Heart left ventricle (tissue), 16 donors: ENCODE data around the gene MRPL12. TPM values are rescaled to one million over a fixed set of nuclear protein-coding genes. Genes with fewer than 3 reads are reported as not detected.

Experiments
- ATAC-seq, 4 donors: fragments of 200-7000 bp; cut with Tn5 transposase; one replicate each; pipeline ENCODE4 v1.9.1; 2020 to 2022; ENCODE audit warnings: moderate library complexity in 4 of 4, mild to moderate bottlenecking in 3 of 4, moderate number of reproducible peaks in 1 of 4
- DNase-seq, 5 donors: peaks; one replicate each; pipeline ENCODE4 v3.0.0-alpha.2; 2020
- H3K27ac ChIP-seq, 12 donors: fragments of 200-600 bp; sonication (generic) in 4 of 12; one replicate each; pipeline versions ENCODE4 v1.5.0 to v1.8.0; 2016 to 2022; ENCODE audit warnings: mild to moderate bottlenecking in 2 of 12
- H3K27me3 ChIP-seq, 9 donors: fragments of 200-600 bp; sonication (generic) in 2 of 9; one replicate each; pipeline versions ENCODE4 v1.5.1 to v1.8.0; 2016 to 2022; ENCODE audit warnings: mild to moderate bottlenecking in 3 of 9
- H3K36me3 ChIP-seq, 9 donors: fragments of 200-600 bp; sonication (generic) in 2 of 9; one replicate each; pipeline versions ENCODE4 v1.5.0 to v1.8.0; 2018 to 2022; ENCODE audit warnings: mild to moderate bottlenecking in 2 of 9
- H3K4me1 ChIP-seq, 12 donors: fragments of 200-600 bp; sonication (generic) in 4 of 12; one replicate each; pipeline versions ENCODE4 v1.5.0 to v1.8.0; 2016 to 2022; ENCODE audit warnings: mild to moderate bottlenecking in 3 of 12
- H3K4me3 ChIP-seq, 12 donors: fragments of 200-600 bp; sonication (generic) in 4 of 12; one replicate each; pipeline versions ENCODE4 v1.5.0 to v1.8.0; 2017 to 2022; ENCODE audit warnings: mild to moderate bottlenecking in 9 of 12, moderate library complexity in 4 of 12
- H3K9me3 ChIP-seq, 12 donors: fragments of 200-600 bp; sonication (generic) in 4 of 12; one replicate each; pipeline versions ENCODE4 v1.5.0 to v1.8.0; 2016 to 2022; ENCODE audit warnings: mild to moderate bottlenecking in 1 of 12
- POLR2A ChIP-seq, 2 donors: fragments of 450-650 bp; IDR thresholded peaks; one replicate each; pipeline ENCODE4 v1.6.1; 2017; ENCODE audit warnings: antibody characterized with exemption in 2 of 2, mild to moderate bottlenecking in 2 of 2, moderate library complexity in 2 of 2
- WGBS, 4 donors: extraction: QIAGEN DNeasy Blood & Tissue Kit in 2 of 4; methylation state at CpG; one replicate each; pipeline versions ENCODE4 v1.1.5 to v1.1.7; 2013 to 2018; 5-methylcytosine and 5-hydroxymethylcytosine counted together
- intact Hi-C, 10 donors: fragments of 100-400 bp; cut with DNase I; formaldehyde crosslinking; loops; one replicate each; pipeline versions ENCODE4 v1.11.1 to v1.14.2; 2022
- polyA plus RNA-seq, 2 donors: library from polyadenylated mRNA; stranded (reverse); fragments of 200-250 nt; gene quantifications; one replicate each; pipeline ENCODE4 v1.2.3, GENCODE V29; 2013
- total RNA-seq, 9 donors: library from RNA; depleted of rRNA in 2 of 9; stranded (reverse); fragments of >200 nt in 2 of 9; fragmentation: NEBNext Ultra II Directional in 3 of 9; extraction: Animal tissue kit (Norgen Biotek cat#: 25700) in 3 of 9; gene quantifications; one replicate each; pipeline versions ENCODE4 v1.1.0 to v1.2.4, GENCODE V29; 2016 to 2023
- TF ChIP-seq, protein P1 (sequence below), 12 donors: fragments of 200-600 bp; sonication (generic) in 4 of 12; IDR thresholded peaks; one replicate each; pipeline versions ENCODE4 v1.5.0 to v1.8.0; 2018 to 2022; ENCODE audit warnings: antibody characterized with exemption in 12 of 12, mild to moderate bottlenecking in 5 of 12
- donor health status: ischemic (EF 13 %, LVEDD 7.1; RV severe dilation, severe dysfunction).
- donor health status: healthy with polysubstance abuse.
- donor health status: DM: no; HTN: yes; CAD: no.
- donor health status: DM: no; HTN: no; CAD: no.
- donor health status: ischemic (EF 25% LVEDD 6.9; RV normal size, moderate dysfunction).
- donor health status: ischemic (EF 25% LVEDD 5.7; RV mildly dilated, moderate dysfunction).
- donor health status: healthy.
- donor health status: DM: yes; HTN: yes; CAD: no.
- donor health status: ischemic (EF 35%, LVEDD 5.7; RV mildly dilated, moderate dysfunction).
- donor health status: nonischemic (EF 11% LVEDD 7.7; RV severe dilation, severe dysfunction).
- donor health status: DM: yes; HTN: yes; CAD: no.
- donor health status: PGD.
- donor health status: ischemic (EF 29% LVEDD 5.4; RV normal size, mild dysfunction).
- donor health status: nonischemic (EF 23%, LVEDD 6.1; RV moderate dilation, normal function).

The MRPL12 gene
- total and polyA plus RNA-seq, 11 donors, result 98.8 to 525 (median 133) TPM

DNA sequence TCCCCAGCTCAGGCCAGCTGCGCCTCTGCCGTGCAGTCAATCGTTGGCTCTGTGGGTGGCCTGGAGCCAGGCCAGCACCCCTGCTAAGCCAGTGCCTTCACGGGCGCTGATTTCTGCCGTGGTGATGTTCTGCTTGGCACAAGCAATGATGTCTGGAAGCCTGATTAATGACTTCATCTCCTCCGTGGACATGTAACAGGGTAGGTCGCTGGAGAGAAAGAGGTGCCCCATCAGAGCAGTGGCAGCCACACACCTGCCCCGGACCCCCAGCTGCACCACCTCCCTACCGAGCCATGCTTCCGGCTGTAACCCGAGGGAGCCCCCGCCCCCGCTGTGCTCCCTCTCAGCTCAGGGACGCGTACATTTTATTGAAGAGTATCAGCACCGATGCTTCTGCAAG lies 21.5 kb upstream of the MRPL12 start:
- Histone ChIP-seq H3K27ac (no peak overlapping the region), H3K27me3 (no peaks in the 10 kb centered on the region), H3K9me3 (no peaks in the 10 kb centered on the region), H3K36me3 (peaks cover 0 to 33% (median 13%) of the 10 kb centered on the region in 9 donors), H3K4me1 (peaks cover 5 to 45% (median 26%) of the 10 kb centered on the region in 12 donors), H3K4me3 (no peak overlapping the region)
- TF ChIP-seq, protein P1, sequence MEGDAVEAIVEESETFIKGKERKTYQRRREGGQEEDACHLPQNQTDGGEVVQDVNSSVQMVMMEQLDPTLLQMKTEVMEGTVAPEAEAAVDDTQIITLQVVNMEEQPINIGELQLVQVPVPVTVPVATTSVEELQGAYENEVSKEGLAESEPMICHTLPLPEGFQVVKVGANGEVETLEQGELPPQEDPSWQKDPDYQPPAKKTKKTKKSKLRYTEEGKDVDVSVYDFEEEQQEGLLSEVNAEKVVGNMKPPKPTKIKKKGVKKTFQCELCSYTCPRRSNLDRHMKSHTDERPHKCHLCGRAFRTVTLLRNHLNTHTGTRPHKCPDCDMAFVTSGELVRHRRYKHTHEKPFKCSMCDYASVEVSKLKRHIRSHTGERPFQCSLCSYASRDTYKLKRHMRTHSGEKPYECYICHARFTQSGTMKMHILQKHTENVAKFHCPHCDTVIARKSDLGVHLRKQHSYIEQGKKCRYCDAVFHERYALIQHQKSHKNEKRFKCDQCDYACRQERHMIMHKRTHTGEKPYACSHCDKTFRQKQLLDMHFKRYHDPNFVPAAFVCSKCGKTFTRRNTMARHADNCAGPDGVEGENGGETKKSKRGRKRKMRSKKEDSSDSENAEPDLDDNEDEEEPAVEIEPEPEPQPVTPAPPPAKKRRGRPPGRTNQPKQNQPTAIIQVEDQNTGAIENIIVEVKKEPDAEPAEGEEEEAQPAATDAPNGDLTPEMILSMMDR (IDR thresholded peaks at IDR 0.05), result no peak
- intact Hi-C loops, result loop anchor here in 1 of 10 donors (2.0 kb wide), 1 partner anchor 15 kb away; the partner anchor contains the start of genes CCDC137 and OXLD1
- ATAC-seq, result no peak
- 60 to 72% (median 67%) methylated on average over 17 of the region's 17 CpGs for WGBS, 4 donors
- peak in 1 of 5 donors; percentile 48 for DNase-seq

DNA sequence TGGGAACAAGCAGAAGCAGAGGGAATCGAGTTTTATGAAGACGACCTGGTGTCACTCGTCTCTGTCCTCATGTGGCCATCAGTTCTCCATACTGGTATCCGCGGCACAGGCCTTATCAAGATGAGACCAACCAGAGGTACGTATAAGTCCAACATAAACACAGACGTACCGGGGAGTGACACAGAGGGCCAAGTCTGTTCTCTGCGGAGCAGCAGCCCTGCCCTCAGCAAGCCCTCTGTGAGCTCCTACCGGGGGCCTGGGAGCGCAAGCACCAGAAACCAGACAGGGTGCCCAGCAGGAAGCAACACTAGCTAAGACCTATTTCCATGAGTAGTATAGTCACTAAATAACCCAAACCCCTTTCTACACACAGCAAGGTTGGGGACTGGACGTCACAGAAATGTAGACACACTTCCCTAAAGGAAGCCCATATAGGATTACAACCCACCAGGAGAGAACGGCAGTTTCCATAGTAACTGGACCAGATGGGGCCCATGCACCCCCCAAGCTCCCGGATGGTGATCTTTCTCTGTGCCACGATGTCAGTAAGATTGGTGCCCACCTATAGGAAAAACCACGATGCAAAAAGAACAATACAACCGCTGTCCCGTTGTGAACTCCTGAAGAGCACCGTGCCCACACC lies 20.5 kb upstream of the MRPL12 start:
- H3K36me3 ChIP-seq, result peaks cover 0 to 43% (median 21%) of the 10 kb centered on the region in 9 donors
- intact Hi-C loops, result loop anchor here in 1 of 10 donors (2.0 kb wide), 1 partner anchor 16 kb away; the partner anchor contains the start of genes CCDC137 and OXLD1
- H3K27me3 ChIP-seq, result no peaks in the 10 kb centered on the region
- no peak for ATAC-seq
- peak overlapping the region; percentile 85 to 100 (median 92) for H3K4me3 ChIP-seq
- 34 to 40% (median 39%) methylated on average over 17 to 19 of the region's 19 CpGs for WGBS, 4 donors
- no peaks in the 10 kb centered on the region for H3K9me3 ChIP-seq
- TF ChIP-seq, protein P1 (IDR thresholded peaks at IDR 0.05), result no peak
- TF ChIP-seq POLR2A (IDR thresholded peaks at IDR 0.05), result no peak
- H3K27ac ChIP-seq, result peak overlapping the region in 9 of 12 donors; percentile 80 to 91 (median 85)
- H3K4me1 ChIP-seq, result peaks cover 5 to 45% (median 26%) of the 10 kb centered on the region in 12 donors
- no peak for DNase-seq

DNA sequence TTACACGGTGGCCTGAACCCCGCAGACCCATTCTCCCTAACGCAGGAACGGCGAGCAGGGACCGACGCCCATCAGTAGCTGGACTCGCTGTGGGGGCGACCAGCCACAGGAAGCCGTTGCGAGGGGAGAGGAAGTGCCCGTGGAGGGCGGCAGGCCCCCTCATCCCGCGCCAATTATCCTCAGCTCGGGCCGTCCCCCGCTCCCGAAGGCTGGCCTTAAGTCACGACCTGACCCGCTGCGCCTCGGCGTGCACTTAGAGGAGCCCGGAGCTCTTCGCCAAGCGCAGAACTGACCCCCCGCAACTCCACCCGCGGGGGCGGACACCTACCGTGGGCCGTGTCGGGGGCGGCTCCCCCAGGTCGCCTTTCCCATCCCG lies 20.0 kb upstream of the MRPL12 start:
- DNase-seq, result no peak
- ATAC-seq, result peak in 2 of 4 donors; percentile 4 to 13
- WGBS, 4 donors, result 0 to 1% (median 0%) methylated on average over 9 to 37 of the region's 37 CpGs
- peaks cover 5 to 45% (median 26%) of the 10 kb centered on the region in 12 donors for H3K4me1 ChIP-seq
- TF ChIP-seq, protein P1 (IDR thresholded peaks at IDR 0.05), result no peak
- TF ChIP-seq POLR2A (IDR thresholded peaks at IDR 0.05), result no peak
- peak overlapping the region; percentile 85 to 100 (median 92) for H3K4me3 ChIP-seq
- no peaks in the 10 kb centered on the region for H3K9me3 ChIP-seq
- peaks cover 0 to 48% (median 26%) of the 10 kb centered on the region in 9 donors for H3K36me3 ChIP-seq
- no peaks in the 10 kb centered on the region for H3K27me3 ChIP-seq
- peak overlapping the region; percentile 34 to 91 (median 84) for H3K27ac ChIP-seq
- intact Hi-C loops, result loop anchor here in 1 of 10 donors (2.0 kb wide), 1 partner anchor 16 kb away; the partner anchor contains the start of genes CCDC137 and OXLD1
